MM.1S (cell line): Measurements from ENCODE around the gene ITLN1.
"Not testable (repeated sequence)": the region's sequence is repeated elsewhere in the genome, so short reads cannot be mapped to it uniquely, and the experiment has no call there.

Experiments used
- DNase-seq: peaks from one replicate; pipeline ENCODE4 v3.0.0-alpha.2; 2015
- H2AFZ ChIP-seq: fragments of 300-600 bp; sonication (generic); 2 replicates; pipeline ENCODE4 v1.6.0; 2016; ENCODE audit warnings: antibody characterized with exemption, low read length
- H3F3A ChIP-seq: fragments of 300-600 bp; sonication (generic); 2 replicates; pipeline ENCODE4 v1.6.1; 2016; ENCODE audit warnings: mild to moderate bottlenecking, antibody characterized with exemption, low read length, moderate library complexity, mixed read lengths; ENCODE audit not compliant: insufficient read depth
- H3K27ac ChIP-seq: fragments of 300-600 bp; sonication (generic); 2 replicates; pipeline ENCODE4 v1.5.1; 2016; ENCODE audit warnings: mild to moderate bottlenecking, low read length
- H3K27me3 ChIP-seq: fragments of 300-600 bp; sonication (generic); replicated peaks from 2 replicates; pipeline ENCODE4 v1.6.0; 2016; ENCODE audit warnings: low read length; ENCODE audit not compliant: insufficient read depth
- H3K36me3 ChIP-seq: fragments of 300-600 bp; sonication (generic); replicated peaks from 2 replicates; pipeline ENCODE4 v1.6.1; 2016; ENCODE audit warnings: mild to moderate bottlenecking, low read length, mixed read lengths; ENCODE audit not compliant: insufficient read depth
- H3K4me1 ChIP-seq: fragments of 300-600 bp; sonication (generic); 2 replicates; pipeline ENCODE4 v1.6.1; 2016; ENCODE audit warnings: low read length, mixed read lengths
- H3K4me2 ChIP-seq: fragments of 300-600 bp; sonication (generic); 2 replicates; pipeline ENCODE4 v1.6.0; 2016; ENCODE audit warnings: low read depth, low read length
- H3K4me3 ChIP-seq: fragments of 300-600 bp; sonication (generic); 2 replicates; pipeline ENCODE4 v1.5.1; 2016; ENCODE audit warnings: low read length, mixed read lengths
- H3K79me2 ChIP-seq: fragments of 300-600 bp; sonication (generic); 2 replicates; pipeline ENCODE4 v1.6.1; 2016; ENCODE audit warnings: mixed run types, low read length, mixed read lengths
- H3K9ac ChIP-seq: fragments of 300-600 bp; sonication (generic); 2 replicates; pipeline ENCODE4 v1.6.1; 2016; ENCODE audit warnings: low read length, mixed read lengths
- H3K9me2 ChIP-seq: fragments of 300-600 bp; sonication (generic); replicated peaks from 2 replicates; pipeline ENCODE4 v1.6.1; 2016; ENCODE audit warnings: mild to moderate bottlenecking, low read length, mixed read lengths; ENCODE audit not compliant: insufficient read depth
- H3K9me3 ChIP-seq: fragments of 300-600 bp; sonication (generic); replicated peaks from 2 replicates; pipeline ENCODE4 v1.6.1; 2016; ENCODE audit warnings: mild to moderate bottlenecking, low read length, mixed read lengths; ENCODE audit not compliant: insufficient read depth
- H4K20me1 ChIP-seq: fragments of 300-600 bp; sonication (generic); 2 replicates; pipeline ENCODE4 v1.6.1; 2016; ENCODE audit warnings: mild to moderate bottlenecking, low read length, moderate library complexity, mixed read lengths; ENCODE audit not compliant: insufficient read depth
- EZH2 ChIP-seq: fragments of 300-600 bp; sonication (generic); optimal IDR thresholded peaks from 2 replicates; pipeline ENCODE3; 2017; ENCODE audit warnings: low read depth, mild to moderate bottlenecking, antibody characterized with exemption, low read length, mixed read lengths
- EZH2phosphoT487 ChIP-seq: fragments of 300-600 bp; sonication (generic); IDR thresholded peaks from 2 replicates; pipeline ENCODE4 v1.6.1; 2018; ENCODE audit warnings: antibody characterized with exemption, low read length
- TF ChIP-seq, protein P1 (sequence below): fragments of 300-600 bp; sonication (generic); IDR thresholded peaks from 2 replicates; pipeline ENCODE4 v1.5.1; 2016; ENCODE audit warnings: antibody characterized with exemption, low read length, mixed read lengths

ITLN1 gene

GRCh38 chr1:160916666-160917065, 31.7 kb upstream of the ITLN1 start:
- Histone ChIP-seq H3K9me3 (no peaks in the 10 kb centered on the region), H3K27ac (no peak overlapping the region), H3K79me2 (no peaks in the 10 kb centered on the region), H3K27me3 (no peaks in the 10 kb centered on the region), H3K9ac (no peak overlapping the region), H2AFZ (no peak overlapping the region), H4K20me1 (no peaks in the 10 kb centered on the region), H3K9me2 (no peaks in the 10 kb centered on the region), H3K4me3 (no peak overlapping the region), H3K4me2 (no peak overlapping the region), H3K36me3 (no peaks in the 10 kb centered on the region), H3F3A (no peaks in the 10 kb centered on the region), H3K4me1 (no peaks in the 10 kb centered on the region)
- DNase-seq, result no peak
- TF ChIP-seq EZH2phosphoT487, result no peak
- TF ChIP-seq, protein P1, sequence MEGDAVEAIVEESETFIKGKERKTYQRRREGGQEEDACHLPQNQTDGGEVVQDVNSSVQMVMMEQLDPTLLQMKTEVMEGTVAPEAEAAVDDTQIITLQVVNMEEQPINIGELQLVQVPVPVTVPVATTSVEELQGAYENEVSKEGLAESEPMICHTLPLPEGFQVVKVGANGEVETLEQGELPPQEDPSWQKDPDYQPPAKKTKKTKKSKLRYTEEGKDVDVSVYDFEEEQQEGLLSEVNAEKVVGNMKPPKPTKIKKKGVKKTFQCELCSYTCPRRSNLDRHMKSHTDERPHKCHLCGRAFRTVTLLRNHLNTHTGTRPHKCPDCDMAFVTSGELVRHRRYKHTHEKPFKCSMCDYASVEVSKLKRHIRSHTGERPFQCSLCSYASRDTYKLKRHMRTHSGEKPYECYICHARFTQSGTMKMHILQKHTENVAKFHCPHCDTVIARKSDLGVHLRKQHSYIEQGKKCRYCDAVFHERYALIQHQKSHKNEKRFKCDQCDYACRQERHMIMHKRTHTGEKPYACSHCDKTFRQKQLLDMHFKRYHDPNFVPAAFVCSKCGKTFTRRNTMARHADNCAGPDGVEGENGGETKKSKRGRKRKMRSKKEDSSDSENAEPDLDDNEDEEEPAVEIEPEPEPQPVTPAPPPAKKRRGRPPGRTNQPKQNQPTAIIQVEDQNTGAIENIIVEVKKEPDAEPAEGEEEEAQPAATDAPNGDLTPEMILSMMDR, result no peak
- TF ChIP-seq EZH2, result no peak

GRCh38 chr1:160913229-160913628, 28.2 kb upstream of the ITLN1 start:
- H3K9ac ChIP-seq, H3F3A ChIP-seq, H3K27me3 ChIP-seq, H3K27ac ChIP-seq, H3K9me2 ChIP-seq, DNase-seq, H3K36me3 ChIP-seq, H2AFZ ChIP-seq, H4K20me1 ChIP-seq, H3K4me2 ChIP-seq, H3K79me2 ChIP-seq, H3K4me1 ChIP-seq, H3K9me3 ChIP-seq, H3K4me3 ChIP-seq: not testable (repeated sequence)

GRCh38 chr1:160911925-160912324, 26.9 kb upstream of the ITLN1 start:
- H3K36me3 ChIP-seq, result no peaks in the 10 kb centered on the region
- TF ChIP-seq EZH2, result no peak
- TF ChIP-seq EZH2phosphoT487, result no peak
- TF ChIP-seq, protein P1, result no peak
- H3K27me3 ChIP-seq, result no peaks in the 10 kb centered on the region
- no peaks in the 10 kb centered on the region for H3K9me2 ChIP-seq
- H3K4me3 ChIP-seq, result no peak overlapping the region
- H3K27ac ChIP-seq, result no peak overlapping the region
- H3K79me2 ChIP-seq, result no peaks in the 10 kb centered on the region
- no peaks in the 10 kb centered on the region for H3K9me3 ChIP-seq
- H2AFZ ChIP-seq, result no peak overlapping the region
- H3F3A ChIP-seq, result no peaks in the 10 kb centered on the region
- no peak overlapping the region for H3K9ac ChIP-seq
- no peak overlapping the region for H3K4me2 ChIP-seq
- H3K4me1 ChIP-seq, result no peaks in the 10 kb centered on the region
- H4K20me1 ChIP-seq, result no peaks in the 10 kb centered on the region
- DNase-seq, result no peak

- no peak overlapping the region for H3K4me2 ChIP-seq
- H3K9me2 ChIP-seq, result no peaks in the 10 kb centered on the region
- H4K20me1 ChIP-seq, result no peaks in the 10 kb centered on the region
- no peaks in the 10 kb centered on the region for H3F3A ChIP-seq
- H3K27ac ChIP-seq, result no peak overlapping the region
- no peak overlapping the region for H2AFZ ChIP-seq
- H3K4me3 ChIP-seq, result no peak overlapping the region
- H3K9ac ChIP-seq, result no peak overlapping the region
- H3K27me3 ChIP-seq, result no peaks in the 10 kb centered on the region
- H3K9me3 ChIP-seq, result no peaks in the 10 kb centered on the region
- DNase-seq, result no peak
- no peak for TF ChIP-seq EZH2
- no peak for TF ChIP-seq EZH2phosphoT487
- TF ChIP-seq, protein P1, result no peak
- H3K79me2 ChIP-seq, result no peaks in the 10 kb centered on the region
- no peaks in the 10 kb centered on the region for H3K4me1 ChIP-seq
- H3K36me3 ChIP-seq, result no peaks in the 10 kb centered on the region
These were observed 26.5 kb upstream of the ITLN1 start for GRCh38 chr1:160911441-160911840.
